Activated CD4-positive, alpha-beta T cell treated with anti-CD3 and anti-CD28 coated beads, Interleukin-2, amount 10 ng/mL, durations not matched to agents 7 days and 5 days (primary cell): ENCODE results near the gene MPRIP. TPM values are rescaled to one million over a fixed set of nuclear protein-coding genes. Genes with fewer than 3 reads are reported as not detected.
A peak's percentile ranks its signal among the peaks of the same experiment; 100 is the strongest.

Experiments used
- CTCF ChIA-PET: fragments of 350-600 bp; sonication (Branson Sonifier 250); formaldehyde crosslinking; loops from one replicate; lab custom pipeline; 2021; ENCODE audit warnings: antibody characterized with exemption; lab: Charles Lee
- POLR2A ChIA-PET: fragments of 350-600 bp; sonication (Branson Sonifier 250); formaldehyde crosslinking; loops from one replicate; lab custom pipeline; 2021; ENCODE audit warnings: antibody characterized with exemption; lab: Charles Lee
- DNase-seq: peaks from one replicate; pipeline ENCODE4 v3.0.0-alpha.2; 2020
- H3K27ac Mint-ChIP-seq: one replicate; pipeline ENCODE4 v1.8.0; 2021; ENCODE audit warnings: mild to moderate bottlenecking, moderate library complexity, mixed read lengths
- H3K27me3 Mint-ChIP-seq: one replicate; pipeline ENCODE4 v1.8.0; 2021; ENCODE audit warnings: mixed read lengths
- H3K36me3 Mint-ChIP-seq: one replicate; pipeline ENCODE4 v1.8.0; 2021; ENCODE audit warnings: low read depth, mixed read lengths
- H3K4me1 Mint-ChIP-seq: one replicate; pipeline ENCODE4 v1.8.0; 2021; ENCODE audit warnings: mixed read lengths
- H3K4me3 Mint-ChIP-seq: one replicate; pipeline ENCODE4 v1.8.0; 2021; ENCODE audit warnings: mild to moderate bottlenecking, moderate library complexity, mixed read lengths
- H3K9me3 Mint-ChIP-seq: one replicate; pipeline ENCODE4 v1.8.0; 2021; ENCODE audit warnings: mixed read lengths
- total RNA-seq, 2 experiments: library from RNA; stranded (reverse); gene quantifications; one replicate each; pipeline ENCODE4 v1.2.3, GENCODE V29; 2021

Gene MPRIP
- total RNA-seq, 2 experiments from 2014 or later: 234 to 261 TPM

- Mint-ChIP-seq H3K9me3 (no peaks in the 10 kb centered on the region), H3K4me1 (peaks cover 48% of the 10 kb centered on the region), H3K4me3 (no peak overlapping the region), H3K27ac (no peak overlapping the region), H3K27me3 (no peaks in the 10 kb centered on the region), H3K36me3 (peaks cover 2% of the 10 kb centered on the region)
- POLR2A ChIA-PET: no interaction called here
- no peak for DNase-seq
- CTCF ChIA-PET: interaction anchor here (1.0 kb wide), 2 partner anchors 10 to 51 kb away, joined by 3 read pairs; partner anchors contain the start of gene MPRIP
These were observed 9.7 kb downstream of the MPRIP start for GRCh38 chr17:17051791-17052461.

GRCh38 chr17:17052462-17053221 is 10.4 kb downstream of the MPRIP start:
- Mint-ChIP-seq H3K36me3 (peaks cover 2% of the 10 kb centered on the region), H3K4me1 (peaks cover 45% of the 10 kb centered on the region), H3K27ac (no peak overlapping the region), H3K9me3 (no peaks in the 10 kb centered on the region), H3K4me3 (no peak overlapping the region), H3K27me3 (no peaks in the 10 kb centered on the region)
- POLR2A ChIA-PET: no interaction called here
- DNase-seq: no peak
- CTCF ChIA-PET: interaction anchor here (1.3 to 1.6 kb wide), 2 partner anchors 9 to 30 kb away, joined by 3 to 7 read pairs; no protein-coding TSS in a partner anchor

GRCh38 chr17:17053446-17054379 is 11.5 kb downstream of the MPRIP start:
- H3K4me3 Mint-ChIP-seq: no peak overlapping the region
- no peaks in the 10 kb centered on the region for H3K27me3 Mint-ChIP-seq
- ChIA-PET CTCF (interaction anchor here (0.6 to 1.6 kb wide), 3 partner anchors 10 to 364 kb away, joined by 3 to 7 read pairs (median 3); no protein-coding TSS in a partner anchor), POLR2A (no interaction called here)
- peak overlapping the region; percentile 28 for H3K27ac Mint-ChIP-seq
- peaks cover 2% of the 10 kb centered on the region for H3K36me3 Mint-ChIP-seq
- H3K9me3 Mint-ChIP-seq: no peaks in the 10 kb centered on the region
- DNase-seq: no peak
- peaks cover 34% of the 10 kb centered on the region for H3K4me1 Mint-ChIP-seq

GRCh38 chr17:17054636-17055035 is 12.4 kb downstream of the MPRIP start:
- Mint-ChIP-seq H3K27me3 (no peaks in the 10 kb centered on the region), H3K27ac (no peak overlapping the region), H3K4me3 (no peak overlapping the region), H3K4me1 (peaks cover 31% of the 10 kb centered on the region), H3K9me3 (no peaks in the 10 kb centered on the region), H3K36me3 (peaks cover 2% of the 10 kb centered on the region)
- POLR2A ChIA-PET: no interaction called here
- CTCF ChIA-PET: interaction anchor here (0.7 to 1.9 kb wide), 3 partner anchors 13 to 52 kb away, joined by 3 to 6 read pairs (median 3); partner anchors contain the start of gene MPRIP
- no peak for DNase-seq

GRCh38 chr17:17055286-17056155 is 13.3 kb downstream of the MPRIP start:
- Mint-ChIP-seq H3K4me3 (no peak overlapping the region), H3K9me3 (no peaks in the 10 kb centered on the region), H3K36me3 (peaks cover 2% of the 10 kb centered on the region), H3K27ac (no peak overlapping the region), H3K27me3 (no peaks in the 10 kb centered on the region), H3K4me1 (peaks cover 30% of the 10 kb centered on the region)
- DNase-seq: no peak
- ChIA-PET POLR2A (no interaction called here), CTCF (interaction anchor here (0.8 to 1.9 kb wide), 3 partner anchors 11 to 51 kb away, joined by 3 to 6 read pairs (median 3); no protein-coding TSS in a partner anchor)

- Mint-ChIP-seq H3K9me3 (no peaks in the 10 kb centered on the region), H3K27me3 (no peaks in the 10 kb centered on the region), H3K4me3 (no peak overlapping the region), H3K36me3 (peaks cover under 1% of the 10 kb centered on the region), H3K4me1 (peaks cover 24% of the 10 kb centered on the region), H3K27ac (no peak overlapping the region)
- CTCF ChIA-PET: interaction anchor here (1.9 kb wide), 1 partner anchor 15 kb away, joined by 6 read pairs; no protein-coding TSS in a partner anchor
- DNase-seq: no peak
- POLR2A ChIA-PET: no interaction called here
These were observed 13.9 kb downstream of the MPRIP start for GRCh38 chr17:17056156-17056539.

- no peak overlapping the region for H3K4me3 Mint-ChIP-seq
- H3K27me3 Mint-ChIP-seq: no peaks in the 10 kb centered on the region
- CTCF ChIA-PET: interaction anchor here (1.6 kb wide), 1 partner anchor 21 kb away, joined by 4 read pairs; no protein-coding TSS in a partner anchor
- no peaks in the 10 kb centered on the region for H3K36me3 Mint-ChIP-seq
- POLR2A ChIA-PET: no interaction called here
- peaks cover 15% of the 10 kb centered on the region for H3K4me1 Mint-ChIP-seq
- no peaks in the 10 kb centered on the region for H3K9me3 Mint-ChIP-seq
- H3K27ac Mint-ChIP-seq: no peak overlapping the region
- DNase-seq: no peak
These were observed 14.8 kb downstream of the MPRIP start for GRCh38 chr17:17057057-17057551.

GRCh38 chr17:17058304-17058703 is 16.0 kb downstream of the MPRIP start:
- ChIA-PET CTCF (interaction anchor here (1.3 to 1.6 kb wide), 2 partner anchors 13 to 22 kb away, joined by 3 to 4 read pairs; no protein-coding TSS in a partner anchor), POLR2A (no interaction called here)
- H3K36me3 Mint-ChIP-seq: no peaks in the 10 kb centered on the region
- no peak overlapping the region for H3K4me3 Mint-ChIP-seq
- peaks cover 14% of the 10 kb centered on the region for H3K4me1 Mint-ChIP-seq
- H3K27me3 Mint-ChIP-seq: no peaks in the 10 kb centered on the region
- no peak overlapping the region for H3K27ac Mint-ChIP-seq
- DNase-seq: no peak
- H3K9me3 Mint-ChIP-seq: no peaks in the 10 kb centered on the region

GRCh38 chr17:17059301-17059890 is 17.1 kb downstream of the MPRIP start:
- ChIA-PET CTCF (interaction anchor here (1.3 kb wide), 1 partner anchor 14 kb away, joined by 3 read pairs; no protein-coding TSS in a partner anchor), POLR2A (no interaction called here)
- no peaks in the 10 kb centered on the region for H3K27me3 Mint-ChIP-seq
- H3K36me3 Mint-ChIP-seq: no peaks in the 10 kb centered on the region
- H3K9me3 Mint-ChIP-seq: no peaks in the 10 kb centered on the region
- no peak for DNase-seq
- no peak overlapping the region for H3K4me3 Mint-ChIP-seq
- H3K27ac Mint-ChIP-seq: no peak overlapping the region
- H3K4me1 Mint-ChIP-seq: peaks cover 15% of the 10 kb centered on the region

- no peak overlapping the region for H3K4me3 Mint-ChIP-seq
- ChIA-PET CTCF (interaction anchor here (0.6 kb wide), 1 partner anchor 28 kb away, joined by 3 read pairs; no protein-coding TSS in a partner anchor), POLR2A (no interaction called here)
- H3K27me3 Mint-ChIP-seq: no peaks in the 10 kb centered on the region
- no peaks in the 10 kb centered on the region for H3K36me3 Mint-ChIP-seq
- peaks cover 18% of the 10 kb centered on the region for H3K4me1 Mint-ChIP-seq
- DNase-seq: no peak
- no peaks in the 10 kb centered on the region for H3K9me3 Mint-ChIP-seq
- no peak overlapping the region for H3K27ac Mint-ChIP-seq
These were observed 18.0 kb downstream of the MPRIP start for GRCh38 chr17:17060001-17060922.
